Kidney tubule cell (primary cell): Measurements from ENCODE around the gene TAS2R19.
"Not testable (repeated sequence)": the region's sequence is repeated elsewhere in the genome, so short reads cannot be mapped to it uniquely, and the experiment has no call there.

Source experiments
- DNase-seq: peaks from one replicate; pipeline ENCODE4 v3.0.0-alpha.2; 2018; ENCODE audit warnings: low spot score

The TAS2R19 gene

DNA sequence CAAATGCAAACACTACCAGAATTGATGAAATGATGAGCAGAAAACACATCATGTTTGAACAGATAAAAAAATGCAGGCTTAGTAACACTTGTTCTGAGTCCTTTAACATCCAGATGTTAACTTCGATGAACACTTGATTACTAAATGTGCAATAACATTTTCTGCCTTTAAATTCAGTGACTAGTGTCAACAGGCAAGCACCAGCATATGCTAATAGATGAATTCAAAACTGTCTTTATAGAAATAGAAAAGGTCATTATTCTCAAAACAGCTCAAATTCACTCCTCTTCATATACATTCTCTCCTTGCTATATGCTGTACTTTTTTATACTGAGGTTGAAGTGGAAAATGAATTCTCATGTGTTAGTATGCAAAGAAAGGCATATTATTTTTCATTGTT lies at the start of gene TAS2R19:
TAS2R19 (minus strand) TSS at position 101 of the 400 bp plus-strand sequence; CDS start at position 52, 49 bp downstream.
- DNase-seq: no peak

- DNase-seq: no peak
Observed at GRCh38 chr12:11071414-11071813, 49.0 kb upstream of the TAS2R19 start.

- DNase-seq: no peak
Observed at GRCh38 chr12:11070999-11071398, 48.6 kb upstream of the TAS2R19 start.

GRCh38 chr12:11069854-11070365 lies 47.5 kb upstream of the TAS2R19 start:
- no peak for DNase-seq

- DNase-seq: no peak
Observed at GRCh38 chr12:11067514-11067913, 45.1 kb upstream of the TAS2R19 start.

DNA sequence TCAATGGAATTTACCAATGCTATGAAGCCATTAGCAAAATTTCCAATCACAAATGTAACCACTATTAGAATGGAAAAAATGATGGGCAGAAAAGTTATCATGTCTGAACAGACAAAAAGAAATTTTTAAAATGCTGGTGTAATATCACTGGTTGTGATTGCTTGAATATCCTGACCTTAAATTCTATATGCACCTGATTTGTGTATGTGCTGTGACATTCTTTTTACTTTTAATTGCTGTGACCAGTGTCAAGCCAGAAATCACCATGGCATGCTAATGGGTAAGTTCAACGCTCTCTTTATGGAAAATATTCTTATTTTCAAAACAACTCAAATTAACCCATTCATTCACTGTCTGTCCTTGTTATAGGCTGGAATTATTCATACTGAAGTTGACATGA lies 39.8 kb upstream of the TAS2R19 start, which contains the start of gene TAS2R46:
TAS2R46 (minus strand) TSS at position 101 of the 400 bp plus-strand sequence; CDS start at position 101, 0 bp downstream.
- DNase-seq: not testable (repeated sequence)

DNA sequence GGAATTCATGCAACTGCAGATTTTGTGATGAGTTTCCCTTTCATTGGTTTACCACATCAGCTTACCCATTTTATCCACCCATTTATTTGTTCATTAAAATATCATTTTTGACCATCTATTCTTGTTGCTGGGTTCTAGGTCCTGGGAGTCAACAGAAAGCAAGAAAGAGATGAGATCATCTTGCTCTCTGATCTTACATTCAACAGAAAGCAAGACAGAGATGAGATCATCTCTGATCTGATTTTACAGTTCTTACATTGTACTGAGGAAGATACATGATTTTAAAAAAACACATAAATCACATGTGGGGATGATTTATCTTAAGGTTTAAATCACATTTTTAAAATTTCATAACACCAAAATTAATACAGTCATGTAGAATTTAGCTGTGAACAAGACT lies 37.4 kb upstream of the TAS2R19 start:
- peak; percentile 38 for DNase-seq

GRCh38 chr12:11059041-11059440 lies 36.6 kb upstream of the TAS2R19 start:
- DNase-seq: no peak

GRCh38 chr12:11055306-11055705 lies 32.9 kb upstream of the TAS2R19 start:
- DNase-seq: no peak

- not testable (repeated sequence) for DNase-seq
Observed at GRCh38 chr12:11049806-11050531, 27.5 kb upstream of the TAS2R19 start.

DNA sequence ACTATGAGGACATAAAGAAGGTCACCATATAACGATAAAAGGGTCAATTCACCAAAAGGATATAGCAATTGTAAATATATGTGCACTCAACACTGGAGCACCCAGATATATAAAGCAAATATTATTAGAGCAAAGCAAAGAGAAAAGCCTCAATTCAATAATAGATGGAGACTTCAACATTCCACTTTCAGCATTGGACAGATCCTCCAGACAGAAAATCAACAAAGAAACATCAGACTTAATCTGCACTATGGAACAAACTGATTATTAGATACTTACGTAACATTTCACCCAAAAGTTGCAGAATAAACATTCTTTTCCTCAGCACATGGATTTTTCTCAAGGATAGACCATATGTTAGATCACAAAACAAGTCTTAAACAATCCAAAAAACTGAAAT lies 18.9 kb upstream of the TAS2R19 start:
- not testable (repeated sequence) for DNase-seq

DNA sequence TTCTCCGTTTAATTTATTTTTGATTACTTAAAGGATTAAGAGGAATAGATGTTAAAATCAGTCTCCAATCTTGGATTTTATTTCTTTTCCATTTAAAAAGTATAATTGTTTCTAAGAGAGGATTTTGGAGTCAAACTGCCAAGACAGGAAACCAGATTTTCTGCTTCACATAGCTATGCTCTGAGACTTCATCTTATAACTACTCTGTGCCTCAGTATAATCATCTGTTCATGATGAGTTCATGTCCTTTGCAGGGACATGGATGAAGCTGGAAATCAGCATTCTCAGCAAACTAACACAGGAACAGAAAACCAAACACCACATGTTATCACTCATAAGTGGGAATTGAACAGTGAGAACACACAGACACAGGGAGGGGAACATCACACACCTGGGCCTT lies 17.7 kb upstream of the TAS2R19 start:
- DNase-seq: no peak

DNA sequence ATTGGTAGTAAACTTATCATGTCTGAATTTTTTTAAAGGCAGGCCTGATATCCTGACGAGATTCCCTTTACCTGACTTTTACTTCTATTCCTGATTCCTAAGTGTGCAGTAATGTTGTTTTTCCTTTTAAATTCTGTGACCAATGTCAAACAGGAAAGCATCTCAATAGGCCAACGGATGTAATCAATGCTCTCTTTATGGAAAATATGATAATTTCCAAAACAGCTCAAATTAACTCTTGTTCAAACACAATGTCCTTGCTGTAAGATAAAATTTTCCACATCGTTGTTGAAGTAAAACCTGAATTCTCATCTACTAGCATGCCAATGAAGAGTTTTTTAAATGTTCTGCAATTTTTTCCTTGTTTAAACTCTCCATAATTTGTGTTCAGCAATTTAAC lies 16.8 kb upstream of the TAS2R19 start:
- DNase-seq: no peak

- not testable (repeated sequence) for DNase-seq
Observed at GRCh38 chr12:11033959-11034358, 11.5 kb upstream of the TAS2R19 start.

GRCh38 chr12:11031307-11031706 lies 8.9 kb upstream of the TAS2R19 start, which contains the start of gene TAS2R31:
Gene TAS2R31, minus strand, starts transcription at chr12:11031407. Its CDS starts 72 bp downstream, at chr12:11031335.
- no peak for DNase-seq

GRCh38 chr12:11026118-11026517 lies 3.7 kb upstream of the TAS2R19 start:
- no peak for DNase-seq

DNA sequence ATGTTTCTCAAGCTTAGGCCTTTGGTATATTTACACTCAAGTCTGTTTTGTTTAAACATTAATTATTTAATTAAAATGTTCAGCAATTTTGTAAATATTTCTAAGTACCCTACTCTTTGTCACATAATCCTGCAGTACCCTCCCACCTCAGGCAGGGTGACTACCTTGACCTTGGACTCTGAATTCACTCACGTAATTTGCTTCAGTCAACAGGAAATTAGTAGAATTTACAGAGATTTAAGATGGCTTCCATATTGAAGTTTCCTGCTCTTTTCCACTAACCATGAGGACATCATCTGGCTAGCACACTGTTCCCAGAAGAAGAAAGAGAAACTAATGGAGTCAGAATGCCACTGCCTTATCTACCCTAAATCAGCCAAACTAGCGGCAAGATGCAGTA lies 967 bp upstream of the TAS2R19 start:
- no peak for DNase-seq

DNA sequence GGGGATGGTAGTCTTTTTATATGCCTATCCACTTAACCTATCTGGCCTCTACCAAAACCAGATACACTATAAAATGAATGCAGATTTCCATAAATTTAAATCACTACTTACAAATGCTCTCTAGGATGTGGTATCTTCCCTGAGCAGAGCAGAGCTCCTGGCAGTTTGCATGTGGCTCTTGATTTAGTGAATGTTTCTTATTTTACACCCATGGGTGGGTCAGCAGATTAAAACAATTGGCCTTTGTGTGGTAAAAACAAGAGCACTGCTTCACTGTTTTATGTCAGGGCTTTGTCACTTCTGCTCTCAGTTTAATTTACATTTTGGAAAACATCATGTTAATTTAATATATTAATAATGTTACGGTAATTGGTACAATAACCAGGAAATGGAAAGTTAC lies 5.5 kb downstream of the TAS2R19 start:
- DNase-seq: no peak

- no peak for DNase-seq
Observed at GRCh38 chr12:11015775-11016430, 6.5 kb downstream of the TAS2R19 start.

DNA sequence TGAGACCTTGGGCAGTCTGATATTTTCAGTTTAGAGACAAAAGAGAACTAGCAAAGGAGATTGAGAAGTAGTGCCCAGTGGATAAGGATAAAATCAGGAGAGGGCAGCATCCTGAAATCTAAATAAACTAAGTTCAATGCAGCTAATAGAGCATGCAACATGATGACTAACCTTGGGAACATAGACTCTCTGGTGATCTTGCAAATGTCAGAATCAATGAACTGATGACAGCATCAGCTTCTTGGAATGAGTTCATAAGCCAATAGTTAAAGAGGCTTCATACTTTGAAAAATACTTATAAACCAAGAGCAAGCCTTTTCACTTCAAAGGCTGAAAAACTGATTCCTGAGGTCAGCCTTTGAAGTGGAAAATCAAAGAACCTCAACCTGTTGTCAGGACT lies 8.2 kb downstream of the TAS2R19 start:
- peak; percentile 55 for DNase-seq

GRCh38 chr12:11007608-11008007 lies 14.8 kb downstream of the TAS2R19 start:
- DNase-seq: no peak

DNA sequence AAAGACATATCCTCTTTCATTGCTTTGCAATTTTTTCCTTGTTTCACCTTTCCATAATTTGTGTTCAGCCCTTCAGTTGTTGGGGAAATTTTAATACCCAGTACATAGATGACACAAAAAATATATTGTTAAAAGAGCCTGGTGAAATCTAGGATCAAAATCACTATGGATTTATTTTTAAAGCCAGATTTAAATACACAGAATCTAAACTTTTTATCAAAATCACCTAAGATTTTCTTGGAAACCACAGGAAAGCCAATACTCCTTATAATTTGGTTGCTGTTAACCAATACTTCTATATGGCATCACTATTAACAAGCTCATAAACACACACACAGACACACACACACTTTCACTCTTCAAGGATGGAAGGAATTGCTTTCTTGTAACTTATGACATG lies 24.2 kb downstream of the TAS2R19 start, which contains the start of gene TAS2R20:
TAS2R20 (minus strand) TSS at position 101 of the 400 bp plus-strand sequence. CDS start 429 bp downstream, outside the sequence.
- DNase-seq: no peak

DNA sequence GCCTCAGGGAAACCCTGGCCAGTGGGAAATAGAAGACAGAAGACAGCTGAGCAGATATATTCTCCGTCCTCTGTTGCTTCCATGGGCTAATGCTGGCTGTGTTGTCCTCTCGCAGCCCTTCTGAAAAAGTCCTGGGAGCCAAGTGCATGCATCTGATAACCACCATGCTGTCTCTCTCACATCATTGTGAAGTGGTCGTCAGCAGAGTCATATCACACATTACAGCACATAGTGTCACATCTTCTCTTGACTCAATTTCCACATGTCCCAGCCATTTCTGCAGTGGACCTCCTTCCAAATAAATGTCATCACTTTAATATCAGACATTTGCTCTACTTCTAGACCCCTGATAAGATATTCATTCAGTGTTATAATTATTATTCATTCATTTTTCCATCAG lies 28.1 kb downstream of the TAS2R19 start:
- DNase-seq: no peak
